ENCODE measurements around the gene ENO1.
A peak's percentile ranks its signal among the peaks of the same experiment; 100 is the strongest.
"Not testable (repeated sequence)": the region's sequence is repeated elsewhere in the genome, so short reads cannot be mapped to it uniquely, and the experiment has no call there.

The ENO1 gene

DNA sequence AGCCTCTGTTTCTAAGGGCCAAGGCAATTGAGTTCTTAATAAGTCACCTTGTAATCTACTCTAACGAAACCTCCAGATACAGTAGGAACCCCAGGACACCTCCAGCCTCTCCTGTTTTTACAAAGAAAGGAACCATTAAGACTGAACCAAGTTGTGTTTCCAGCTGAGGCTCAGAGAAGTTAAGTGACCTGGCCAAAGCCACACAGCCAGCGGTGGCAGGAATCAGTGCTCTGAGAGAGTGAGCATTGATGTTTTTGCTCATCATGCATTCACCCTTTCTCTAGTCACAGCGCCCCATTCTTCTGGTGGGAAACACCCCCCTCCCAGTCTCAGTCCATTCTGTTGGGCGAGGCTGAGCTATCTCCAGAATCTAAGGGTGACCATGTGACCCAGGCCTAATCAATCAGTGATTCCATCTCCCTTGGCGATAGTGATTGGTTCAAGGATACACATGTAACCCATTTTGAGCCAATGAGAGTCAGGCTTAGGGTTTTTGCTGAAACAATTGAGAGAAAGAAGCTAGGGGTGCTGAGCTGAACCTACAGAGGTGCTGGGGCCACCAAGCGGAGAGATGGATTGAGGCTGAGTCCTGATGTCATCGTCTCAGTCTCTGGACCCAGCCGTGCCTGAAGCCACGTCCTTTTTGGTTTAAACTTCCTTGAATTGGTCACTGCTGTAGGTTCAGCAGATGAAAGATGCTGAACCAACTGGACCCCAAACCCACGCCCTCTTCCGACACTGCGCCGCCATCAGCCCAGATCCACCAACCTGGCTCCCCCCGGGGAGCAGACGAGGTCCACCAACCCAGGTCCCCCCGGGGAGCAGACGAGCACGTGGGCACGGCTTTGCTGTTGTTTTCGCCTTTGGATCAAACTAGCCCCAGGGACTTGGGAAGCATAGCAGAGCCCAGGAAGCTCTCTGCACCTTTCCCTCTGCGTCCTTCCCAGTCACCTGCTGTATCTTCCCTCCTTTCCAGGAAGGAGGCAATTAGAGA lies 33.1 kb downstream of the ENO1 start:
- no peak for DNase-seq (ENCODE audit: low spot score)

DNA sequence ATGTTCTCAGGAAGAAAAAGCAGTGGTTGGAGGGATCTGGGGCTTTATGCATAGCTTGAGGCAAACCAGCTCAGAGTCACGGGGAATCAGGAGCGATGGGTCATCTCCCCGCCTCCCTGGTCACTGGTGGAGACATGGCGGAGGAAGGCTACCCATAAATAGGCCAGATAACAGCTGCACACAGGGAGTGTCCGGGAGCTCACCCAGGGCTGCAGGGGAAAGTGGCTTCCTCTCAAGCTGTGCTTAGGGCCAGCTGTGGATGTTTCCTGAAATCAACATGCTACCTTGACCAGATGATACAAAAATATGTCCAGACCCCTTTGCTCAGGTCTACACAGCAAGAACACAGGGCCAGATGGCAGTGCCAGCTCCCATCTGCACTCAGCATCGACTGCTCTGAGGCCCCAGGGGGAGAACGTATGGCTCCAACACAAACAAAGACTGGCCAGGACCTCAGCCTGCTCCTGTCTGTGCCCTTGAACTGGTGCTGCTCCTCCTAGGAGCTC lies 33.9 kb downstream of the ENO1 start:
- DNase-seq (ENCODE audit: low spot score), result no peak

GRCh38 chr1:8841395-8841794 lies 37.1 kb downstream of the ENO1 start:
- no peak for DNase-seq (ENCODE audit: low spot score)

- no peak for DNase-seq (ENCODE audit: low spot score)
Measured at GRCh38 chr1:8839990-8840389, 38.5 kb downstream of the ENO1 start.

GRCh38 chr1:8835941-8836643 lies 42.4 kb downstream of the ENO1 start:
- no peak for DNase-seq (ENCODE audit: low spot score)

DNA sequence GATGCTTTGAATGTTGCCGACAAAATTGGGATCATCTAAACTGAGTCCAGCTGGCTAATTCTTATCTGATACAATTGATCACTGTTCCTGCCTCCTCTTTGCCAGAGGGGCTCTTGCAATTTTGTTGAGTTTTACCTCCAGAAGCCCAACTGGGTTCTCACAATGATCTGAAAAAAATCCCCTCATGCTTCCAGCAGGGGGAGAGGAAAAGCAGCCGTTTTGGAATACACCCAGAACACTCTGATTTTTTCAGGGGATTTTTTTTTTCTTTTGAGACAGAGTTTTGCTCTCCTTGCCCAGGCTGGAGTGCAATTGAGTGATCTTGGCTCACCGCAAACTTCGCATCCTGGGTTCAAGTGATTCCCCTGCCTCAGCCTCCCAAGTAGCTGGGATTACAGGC lies 47.1 kb downstream of the ENO1 start:
- DNase-seq (ENCODE audit: low spot score), result peak; percentile 42

DNA sequence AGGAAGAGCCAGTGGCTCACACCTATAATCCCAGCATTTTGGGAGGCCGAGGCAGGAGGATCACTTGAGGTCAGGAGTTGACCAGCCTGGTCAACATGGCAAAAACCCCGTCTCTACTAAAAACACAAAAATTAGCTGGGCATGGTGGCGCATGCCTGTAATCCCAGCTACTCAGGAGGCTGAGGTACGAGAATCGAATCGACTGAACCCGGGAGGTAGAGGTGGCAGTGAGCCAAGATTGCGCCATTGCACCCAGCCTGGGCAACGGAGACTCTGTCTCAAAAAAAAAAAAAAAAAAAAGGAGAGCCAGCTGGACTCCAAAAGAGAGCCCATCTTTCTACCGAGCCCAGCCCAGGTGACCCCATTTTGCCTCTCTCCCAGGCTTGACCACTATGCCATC lies 47.8 kb downstream of the ENO1 start:
- not testable (repeated sequence) for DNase-seq (ENCODE audit: low spot score)

DNA sequence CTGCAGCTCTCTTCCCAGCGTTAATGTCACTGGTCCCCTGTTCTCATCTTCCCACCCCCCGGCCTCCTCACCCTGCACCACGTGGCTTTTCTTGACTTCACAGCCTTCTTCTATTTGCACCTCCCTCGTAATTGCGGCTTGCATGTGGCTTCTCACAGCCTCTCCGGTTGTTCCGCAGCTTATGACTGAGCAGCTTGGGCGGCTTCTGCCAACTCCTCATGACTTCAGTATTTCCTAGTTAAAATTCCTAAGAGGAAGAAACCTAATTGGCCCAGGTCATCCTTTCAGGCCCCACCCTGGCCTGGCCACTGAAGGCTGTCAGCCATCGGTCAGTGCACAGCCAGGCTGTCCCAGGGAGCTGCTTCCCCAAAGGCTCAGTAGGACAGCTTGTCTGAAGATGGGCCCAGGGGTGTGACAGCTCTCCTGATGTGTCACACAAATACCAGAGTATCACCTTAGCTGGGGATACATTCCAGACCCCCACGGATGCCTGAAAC lies 52.5 kb downstream of the ENO1 start:
- peak; percentile 93 for DNase-seq (ENCODE audit: low spot score)

- peak; percentile 31 for DNase-seq (ENCODE audit: low spot score)
Measured at GRCh38 chr1:8823295-8823664, 55.2 kb downstream of the ENO1 start.

- peak; percentile 93 for DNase-seq (ENCODE audit: low spot score)
Measured at GRCh38 chr1:8822373-8823294, 55.9 kb downstream of the ENO1 start.

DNA sequence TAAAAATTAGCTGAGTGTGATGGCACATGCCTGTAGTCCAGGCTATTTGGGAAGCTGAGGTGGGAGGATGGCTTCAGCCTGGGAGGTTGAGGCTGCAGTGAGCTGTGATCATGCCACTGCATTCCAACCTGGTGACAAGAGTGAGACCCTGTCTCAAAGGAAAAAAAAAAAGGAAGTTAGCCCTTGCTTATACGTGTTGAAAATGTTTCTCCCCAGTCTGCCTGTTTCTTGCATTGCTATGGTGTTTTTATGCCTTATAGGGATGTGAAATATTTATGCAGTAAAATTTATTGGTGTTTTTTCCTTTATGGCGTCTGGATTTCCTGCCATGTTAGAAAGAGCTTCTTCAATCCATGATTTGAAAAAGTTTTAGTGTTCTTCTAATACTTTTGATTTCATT lies 57.4 kb downstream of the ENO1 start:
- peak; percentile 27 for DNase-seq (ENCODE audit: low spot score)

GRCh38 chr1:8818789-8819188 lies 59.7 kb downstream of the ENO1 start:
- not testable (repeated sequence) for DNase-seq (ENCODE audit: low spot score)

GRCh38 chr1:8818325-8818775 lies 60.1 kb downstream of the ENO1 start:
- peak; percentile 37 for DNase-seq (ENCODE audit: low spot score)

GRCh38 chr1:8817412-8818324 lies 60.8 kb downstream of the ENO1 start, which contains the start of gene RERE:
Gene RERE (minus strand): TSS chr1:8817640.
- peak; percentile 91 for DNase-seq (ENCODE audit: low spot score)

DNA sequence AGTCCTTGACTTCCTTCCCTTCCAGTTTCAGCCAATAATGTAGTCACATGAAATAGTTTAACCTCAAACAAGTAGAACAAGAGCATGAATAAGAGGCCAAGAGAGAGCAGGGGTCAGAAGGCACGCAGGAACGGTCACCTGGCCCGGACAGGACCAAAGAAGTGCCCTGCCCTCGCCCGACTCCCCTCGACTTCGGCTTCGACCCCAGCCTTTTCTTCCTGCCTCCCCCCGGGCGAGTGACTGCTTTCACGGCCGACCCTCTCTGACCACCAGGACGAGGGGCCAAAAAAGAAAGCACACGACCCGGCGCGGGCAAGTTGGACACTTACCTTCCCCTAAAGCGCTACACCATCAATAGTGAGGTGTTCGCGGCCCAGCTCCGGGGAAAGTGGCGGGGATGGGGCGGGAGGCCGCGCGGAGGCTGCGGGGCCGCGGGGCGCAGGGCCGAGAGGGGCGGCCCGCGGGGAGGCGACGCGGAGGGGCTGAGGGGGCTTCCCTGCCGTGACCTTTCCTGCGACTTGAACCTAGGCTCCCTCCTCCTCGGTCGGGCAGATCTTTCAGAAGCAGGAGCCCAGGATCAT lies 61.6 kb downstream of the ENO1 start:
- DNase-seq (ENCODE audit: low spot score), result peak; percentile 50

GRCh38 chr1:8816264-8816663 lies 62.2 kb downstream of the ENO1 start:
- peak; percentile 53 for DNase-seq (ENCODE audit: low spot score)

GRCh38 chr1:8815582-8816151 lies 62.8 kb downstream of the ENO1 start:
- peak; percentile 64 for DNase-seq (ENCODE audit: low spot score)

- DNase-seq (ENCODE audit: low spot score), result peak; percentile 66
Measured at GRCh38 chr1:8814865-8815264, 63.6 kb downstream of the ENO1 start.

DNA sequence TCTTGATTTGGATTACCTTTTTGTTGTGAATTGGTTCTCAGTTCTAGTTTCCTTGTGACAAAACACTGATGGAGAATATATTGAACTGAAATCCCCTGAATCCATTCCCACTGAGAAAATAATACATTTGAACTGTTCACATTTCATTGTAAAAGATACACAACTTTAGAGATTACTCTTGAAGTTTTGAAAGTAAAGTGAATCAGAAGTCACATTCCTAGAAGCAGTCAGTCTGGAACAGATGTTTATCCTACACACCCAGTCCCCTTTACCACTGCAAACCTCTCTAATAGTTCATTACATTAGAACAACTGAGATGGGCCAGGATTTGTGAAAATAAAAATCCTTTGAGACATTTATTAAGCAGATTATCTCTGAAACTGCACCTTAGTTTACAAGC lies 64.5 kb downstream of the ENO1 start:
- DNase-seq (ENCODE audit: low spot score), result no peak

All from cerebellar cortex (tissue), 1 donor.